Measurements from ENCODE around the gene GRM2.

Gene GRM2

DNA sequence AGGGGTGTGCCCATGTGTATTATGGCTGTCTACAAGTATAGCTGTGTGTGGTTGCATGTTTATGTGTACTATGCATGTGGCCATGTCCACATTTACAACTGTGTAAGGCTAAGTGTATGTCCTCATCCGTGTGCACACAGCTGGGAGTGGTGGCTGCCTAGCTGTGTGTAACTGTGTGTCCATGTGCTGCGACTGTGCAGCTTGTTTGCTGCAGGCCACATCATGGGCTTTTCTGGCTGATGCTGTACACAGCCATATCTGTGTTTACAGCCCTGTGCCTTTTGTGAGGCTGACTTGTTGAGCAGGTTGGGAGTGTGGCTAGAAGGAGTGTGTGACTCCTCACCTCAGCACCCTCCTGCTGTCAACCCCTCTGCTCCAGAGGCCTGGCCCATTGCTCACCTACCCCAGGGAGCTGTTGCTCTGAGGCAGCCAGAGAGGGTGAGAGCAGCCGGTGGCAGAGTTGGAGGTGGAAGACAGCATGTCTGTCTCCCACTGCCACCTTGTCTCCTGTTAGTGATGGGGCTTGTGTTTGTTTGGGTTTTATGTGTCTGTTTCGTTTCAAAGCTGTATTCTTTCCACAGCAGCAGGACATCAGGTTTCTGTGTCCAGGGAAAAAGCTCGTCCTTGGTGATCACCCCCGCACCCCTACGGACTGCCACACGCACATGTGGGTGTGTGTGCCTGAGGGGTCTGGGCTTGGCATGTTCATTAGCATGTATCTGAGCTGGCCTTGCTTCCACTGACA lies 1.4 kb upstream of the GRM2 start:
- TF ChIP-seq, protein P1, sequence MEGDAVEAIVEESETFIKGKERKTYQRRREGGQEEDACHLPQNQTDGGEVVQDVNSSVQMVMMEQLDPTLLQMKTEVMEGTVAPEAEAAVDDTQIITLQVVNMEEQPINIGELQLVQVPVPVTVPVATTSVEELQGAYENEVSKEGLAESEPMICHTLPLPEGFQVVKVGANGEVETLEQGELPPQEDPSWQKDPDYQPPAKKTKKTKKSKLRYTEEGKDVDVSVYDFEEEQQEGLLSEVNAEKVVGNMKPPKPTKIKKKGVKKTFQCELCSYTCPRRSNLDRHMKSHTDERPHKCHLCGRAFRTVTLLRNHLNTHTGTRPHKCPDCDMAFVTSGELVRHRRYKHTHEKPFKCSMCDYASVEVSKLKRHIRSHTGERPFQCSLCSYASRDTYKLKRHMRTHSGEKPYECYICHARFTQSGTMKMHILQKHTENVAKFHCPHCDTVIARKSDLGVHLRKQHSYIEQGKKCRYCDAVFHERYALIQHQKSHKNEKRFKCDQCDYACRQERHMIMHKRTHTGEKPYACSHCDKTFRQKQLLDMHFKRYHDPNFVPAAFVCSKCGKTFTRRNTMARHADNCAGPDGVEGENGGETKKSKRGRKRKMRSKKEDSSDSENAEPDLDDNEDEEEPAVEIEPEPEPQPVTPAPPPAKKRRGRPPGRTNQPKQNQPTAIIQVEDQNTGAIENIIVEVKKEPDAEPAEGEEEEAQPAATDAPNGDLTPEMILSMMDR (conservative IDR thresholded peaks at IDR 0.05; ENCODE audit: low read length) = no peak
- H3K4me3 ChIP-seq (ENCODE audit: low read length) = no peak overlapping the region
- no peak for DNase-seq (ENCODE audit: low read depth)

- no peak overlapping the region for H3K4me3 ChIP-seq (ENCODE audit: low read length)
- no peak for DNase-seq (ENCODE audit: low read depth)
- TF ChIP-seq, protein P1 (conservative IDR thresholded peaks at IDR 0.05; ENCODE audit: low read length) = no peak
Measured at GRCh38 chr3:51706021-51706485, 815 bp upstream of the GRM2 start.

DNA sequence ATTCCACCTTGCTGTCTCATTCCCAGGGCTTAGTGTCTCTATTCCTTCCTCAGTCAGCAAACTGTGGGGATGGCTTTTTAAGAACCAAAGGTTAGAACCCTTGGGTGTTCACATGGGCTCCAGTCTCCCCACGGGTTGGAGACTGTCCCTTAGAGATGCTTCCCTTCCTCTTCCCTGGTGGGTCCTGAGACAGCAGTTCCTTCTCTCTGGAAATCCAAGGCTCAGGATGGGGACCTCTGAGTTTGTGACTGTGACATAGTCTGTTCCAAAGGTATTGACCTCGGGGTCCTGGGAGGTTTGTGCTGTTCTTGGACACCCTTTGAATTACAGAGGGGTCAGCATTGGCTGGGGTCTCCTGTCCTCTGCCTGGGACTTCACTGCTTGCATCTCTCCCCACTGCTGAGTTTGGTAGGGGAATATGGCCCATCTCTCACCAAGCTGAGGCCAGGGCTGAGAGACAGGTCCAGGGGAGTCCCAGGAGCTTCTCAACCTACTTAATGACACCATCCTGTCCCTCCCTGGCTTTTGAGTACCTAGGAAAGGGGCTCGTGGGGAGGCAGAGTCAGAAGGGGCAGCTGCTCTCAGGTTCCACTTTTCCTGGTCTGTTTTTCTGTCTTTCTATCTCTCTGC lies 1.5 kb downstream of the GRM2 start:
- TF ChIP-seq, protein P1 (conservative IDR thresholded peaks at IDR 0.05; ENCODE audit: low read length) = no peak
- no peak for DNase-seq (ENCODE audit: low read depth)
- no peak overlapping the region for H3K4me3 ChIP-seq (ENCODE audit: low read length)

GRCh38 chr3:51709004-51709420 lies 2.1 kb downstream of the GRM2 start:
- TF ChIP-seq, protein P1 (conservative IDR thresholded peaks at IDR 0.05; ENCODE audit: low read length) = no peak
- DNase-seq (ENCODE audit: low read depth) = no peak

DNA sequence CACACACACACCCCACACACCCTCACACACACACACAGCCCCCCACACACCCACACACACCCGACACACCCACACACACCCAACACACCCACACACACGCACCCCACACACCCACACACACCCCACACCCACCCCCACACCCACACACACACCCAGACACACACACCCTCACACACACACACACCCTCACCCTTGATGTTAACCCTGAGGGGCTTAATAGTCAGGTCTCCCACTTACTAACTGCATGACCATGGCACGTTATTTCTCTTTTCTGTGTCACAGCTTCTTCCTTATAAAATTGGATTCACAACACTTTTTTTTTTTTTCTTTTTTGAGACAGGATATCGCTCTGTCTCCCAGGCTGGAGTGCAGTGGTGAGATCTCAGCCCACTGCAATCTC lies 2.8 kb downstream of the GRM2 start:
- H3K4me3 ChIP-seq (ENCODE audit: low read length) = no peak overlapping the region
- DNase-seq (ENCODE audit: low read depth) = no peak
- TF ChIP-seq, protein P1 (conservative IDR thresholded peaks at IDR 0.05; ENCODE audit: low read length) = no peak

More at GRCh38 chr3:51709004-51709420, 2.1 kb downstream of the GRM2 start:
- H3K4me3 ChIP-seq (ENCODE audit: low read length) = no peak overlapping the region

DNA sequence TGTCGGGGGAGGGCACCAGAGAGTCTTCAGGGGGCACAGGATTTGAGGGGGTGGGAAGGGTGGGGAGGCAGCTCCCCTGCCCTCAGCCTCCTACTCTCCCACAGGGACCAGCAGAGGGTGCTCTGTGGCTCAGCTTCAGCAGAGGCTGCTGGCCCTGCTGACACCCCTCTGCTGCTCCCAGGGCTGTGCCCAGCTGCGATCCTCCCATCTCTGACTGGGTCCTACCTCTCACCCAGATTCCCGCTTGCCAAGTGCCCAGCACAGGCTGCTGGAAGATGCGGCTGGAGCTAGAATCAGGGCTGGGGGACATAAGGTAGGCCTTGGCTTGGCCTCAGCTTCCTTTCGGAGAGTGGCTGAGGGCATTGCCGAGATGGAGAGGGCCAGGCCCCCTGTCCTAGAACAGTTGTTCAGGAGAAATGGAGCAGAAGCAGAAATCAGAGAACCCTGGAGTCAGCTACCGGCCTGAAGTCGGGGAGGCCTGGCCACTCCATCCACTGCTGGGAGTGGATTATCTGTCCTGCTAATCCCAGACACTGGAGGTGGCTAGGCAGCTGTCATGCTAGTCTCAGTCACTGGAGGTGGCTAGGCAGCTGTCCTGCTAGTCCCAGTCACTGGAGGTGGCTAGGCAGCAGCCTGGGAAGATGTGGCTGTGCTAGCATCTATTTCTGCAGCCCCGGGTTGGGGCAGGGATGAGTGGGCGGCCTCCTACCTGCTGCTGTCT lies 3.9 kb downstream of the GRM2 start:
- H3K4me3 ChIP-seq (ENCODE audit: low read length) = no peak overlapping the region
- TF ChIP-seq, protein P1 (conservative IDR thresholded peaks at IDR 0.05; ENCODE audit: low read length) = no peak

More for the DNA sequence above, 3.9 kb downstream of the GRM2 start:
- no peak for DNase-seq (ENCODE audit: low read depth)
